Activated CD4-positive, alpha-beta T cell treated with anti-CD3 and anti-CD28 coated beads, Interleukin-2, amount 10 ng/mL, durations not matched to agents 7 days and 5 days (primary cell): Measurements from ENCODE around the gene ACADL. TPM values are rescaled to one million over a fixed set of nuclear protein-coding genes. Genes with fewer than 3 reads are reported as not detected.
A peak's percentile ranks its signal among the peaks of the same experiment; 100 is the strongest.

Experiments
- CTCF ChIA-PET: fragments of 350-600 bp; sonication (Branson Sonifier 250); formaldehyde crosslinking; loops from one replicate; lab custom pipeline; 2021; ENCODE audit warnings: antibody characterized with exemption; lab: Charles Lee
- POLR2A ChIA-PET: fragments of 350-600 bp; sonication (Branson Sonifier 250); formaldehyde crosslinking; loops from one replicate; lab custom pipeline; 2021; ENCODE audit warnings: antibody characterized with exemption; lab: Charles Lee
- DNase-seq: peaks from one replicate; pipeline ENCODE4 v3.0.0-alpha.2; 2020
- H3K27ac Mint-ChIP-seq: one replicate; pipeline ENCODE4 v1.8.0; 2021; ENCODE audit warnings: mild to moderate bottlenecking, moderate library complexity, mixed read lengths
- H3K27me3 Mint-ChIP-seq: one replicate; pipeline ENCODE4 v1.8.0; 2021; ENCODE audit warnings: mixed read lengths
- H3K36me3 Mint-ChIP-seq: one replicate; pipeline ENCODE4 v1.8.0; 2021; ENCODE audit warnings: low read depth, mixed read lengths
- H3K4me1 Mint-ChIP-seq: one replicate; pipeline ENCODE4 v1.8.0; 2021; ENCODE audit warnings: mixed read lengths
- H3K4me3 Mint-ChIP-seq: one replicate; pipeline ENCODE4 v1.8.0; 2021; ENCODE audit warnings: mild to moderate bottlenecking, moderate library complexity, mixed read lengths
- H3K9me3 Mint-ChIP-seq: one replicate; pipeline ENCODE4 v1.8.0; 2021; ENCODE audit warnings: mixed read lengths
- total RNA-seq, 2 experiments: library from RNA; stranded (reverse); gene quantifications; one replicate each; pipeline ENCODE4 v1.2.3, GENCODE V29; 2021

ACADL gene
- total RNA-seq, 2 experiments from 2014 or later = not detected

DNA sequence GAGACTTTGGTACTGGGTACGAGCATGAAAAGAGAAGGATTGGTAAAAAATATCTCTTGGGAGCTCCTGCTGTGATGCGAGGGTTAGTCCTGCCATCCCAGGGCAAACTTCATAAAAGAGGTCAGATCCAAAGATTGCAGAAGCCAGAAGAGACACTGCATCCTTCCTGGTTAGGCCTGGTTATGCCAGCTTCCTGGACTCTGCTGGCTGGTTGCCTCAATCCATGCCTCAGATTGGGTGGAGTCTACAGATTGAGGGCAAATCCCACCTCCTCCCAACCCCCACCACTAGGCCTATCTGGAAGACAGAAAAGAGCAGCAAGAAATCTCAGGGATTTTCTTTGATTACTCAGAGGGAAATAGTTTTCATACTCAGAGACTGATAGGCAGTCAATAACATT, 5.3 kb upstream of the ACADL start:
- Mint-ChIP-seq H3K4me3 (no peak overlapping the region), H3K36me3 (no peaks in the 10 kb centered on the region), H3K9me3 (no peaks in the 10 kb centered on the region), H3K27me3 (peaks cover 35% of the 10 kb centered on the region), H3K4me1 (no peaks in the 10 kb centered on the region), H3K27ac (no peak overlapping the region)
- CTCF ChIA-PET = no interaction called here
- DNase-seq = no peak
- POLR2A ChIA-PET = no interaction called here

DNA sequence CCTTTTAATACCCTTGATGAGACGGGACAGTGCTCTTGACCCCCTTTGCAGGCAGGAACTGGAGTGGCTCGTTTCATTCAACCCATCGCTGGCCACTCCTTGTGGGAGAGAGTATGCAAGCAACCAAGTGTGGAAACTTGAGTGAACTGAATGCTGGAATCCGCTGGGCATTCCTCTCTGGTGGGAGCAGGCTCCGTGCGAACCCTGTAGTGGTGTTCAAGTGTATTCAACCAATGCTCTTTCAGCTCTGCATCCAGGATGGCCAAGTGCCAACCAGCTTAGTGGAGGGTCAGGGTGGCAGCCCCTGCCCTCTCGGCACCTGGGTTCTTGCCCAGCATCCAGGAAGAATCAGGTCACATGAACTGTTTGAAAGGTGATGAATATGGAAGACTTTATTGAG, 3.3 kb upstream of the ACADL start:
- Mint-ChIP-seq H3K4me3 (no peak overlapping the region), H3K27ac (no peak overlapping the region), H3K4me1 (peaks cover 4% of the 10 kb centered on the region), H3K36me3 (no peaks in the 10 kb centered on the region), H3K9me3 (no peaks in the 10 kb centered on the region), H3K27me3 (peaks cover 42% of the 10 kb centered on the region)
- ChIA-PET CTCF (no interaction called here), POLR2A (no interaction called here)
- DNase-seq = no peak

DNA sequence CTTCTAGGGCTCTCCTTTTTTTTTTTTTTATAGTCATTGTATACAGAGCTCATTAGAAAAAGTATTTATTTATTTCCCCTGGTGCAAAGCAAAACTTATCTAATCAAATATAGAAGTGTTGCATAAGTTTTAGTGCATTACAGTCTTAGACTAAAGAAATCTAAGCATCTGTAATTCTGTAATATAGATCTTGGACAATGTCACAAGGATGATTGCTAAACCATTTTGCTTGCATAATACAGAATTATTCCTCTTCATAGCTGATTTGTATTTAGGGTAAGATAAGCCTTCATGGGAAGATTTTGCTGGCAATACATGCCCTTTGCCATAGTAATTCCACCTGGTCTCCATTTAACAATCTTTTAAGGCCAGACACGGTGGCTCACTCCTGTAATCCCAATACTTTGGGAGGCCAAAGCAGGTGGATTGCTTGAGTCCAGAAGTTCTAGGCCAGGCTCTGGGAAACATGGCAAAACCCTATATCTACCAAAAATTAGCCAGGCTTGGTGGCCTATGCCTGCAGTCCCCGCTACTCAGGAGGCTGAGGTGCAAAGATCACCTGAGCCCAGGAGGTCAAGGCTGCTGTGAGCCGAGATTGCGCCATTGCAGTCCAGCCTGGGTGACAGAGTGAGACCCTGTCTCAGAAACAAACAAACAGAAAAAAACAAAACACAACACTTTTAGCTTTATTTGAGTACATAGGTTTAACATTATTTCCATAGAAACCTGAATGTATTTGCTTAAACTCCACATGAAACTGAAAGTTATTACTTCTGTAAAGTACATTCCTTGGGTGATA, 2.2 kb upstream of the ACADL start:
- Mint-ChIP-seq H3K27ac (no peak overlapping the region), H3K9me3 (no peaks in the 10 kb centered on the region), H3K36me3 (no peaks in the 10 kb centered on the region), H3K4me3 (no peak overlapping the region), H3K27me3 (peaks cover 49% of the 10 kb centered on the region), H3K4me1 (peaks cover 4% of the 10 kb centered on the region)
- DNase-seq = no peak
- CTCF ChIA-PET = no interaction called here
- POLR2A ChIA-PET = no interaction called here

DNA sequence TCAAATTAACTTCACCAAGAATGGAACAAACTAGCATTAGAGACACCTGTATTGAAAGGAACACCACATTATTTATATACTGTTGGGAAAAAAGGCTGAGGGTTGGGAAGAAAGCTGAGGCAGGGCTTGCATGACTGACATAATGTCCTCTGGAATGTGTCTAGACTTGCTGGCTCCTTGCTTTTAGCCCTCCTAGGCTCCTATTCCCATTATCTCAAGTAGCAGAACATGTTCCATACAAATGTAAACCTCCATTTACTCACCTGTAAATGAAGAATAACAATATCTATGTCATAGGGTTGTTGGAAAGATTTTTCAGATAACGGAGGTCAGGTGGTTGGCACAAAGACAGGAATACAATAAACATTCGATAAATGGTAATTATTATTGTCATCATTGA, 976 bp upstream of the ACADL start:
- no peak overlapping the region for H3K27ac Mint-ChIP-seq
- DNase-seq = no peak
- no peaks in the 10 kb centered on the region for H3K36me3 Mint-ChIP-seq
- ChIA-PET POLR2A (no interaction called here), CTCF (no interaction called here)
- no peaks in the 10 kb centered on the region for H3K9me3 Mint-ChIP-seq
- H3K4me1 Mint-ChIP-seq = peaks cover 4% of the 10 kb centered on the region
- H3K4me3 Mint-ChIP-seq = no peak overlapping the region
- peaks cover 51% of the 10 kb centered on the region for H3K27me3 Mint-ChIP-seq

DNA sequence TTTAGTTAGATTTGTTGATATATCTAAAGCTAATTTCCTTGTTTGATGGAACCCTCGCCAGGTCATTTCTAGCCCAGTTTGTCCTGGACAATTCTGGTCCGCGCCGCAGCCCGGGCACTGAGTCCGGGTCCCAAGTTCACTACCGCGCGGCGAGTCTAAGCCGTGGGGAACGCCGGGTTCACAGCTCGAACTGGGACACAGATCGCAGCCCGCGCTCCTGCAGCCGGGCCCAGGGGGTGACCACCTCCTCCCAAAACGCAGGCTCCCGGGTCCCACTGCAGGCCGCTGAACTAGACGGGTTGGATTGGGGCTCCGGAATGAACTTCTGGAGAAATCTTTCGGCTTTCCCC, 681 bp downstream of the ACADL start:
- H3K4me3 Mint-ChIP-seq = peak overlapping the region; percentile 4
- DNase-seq = no peak

DNA sequence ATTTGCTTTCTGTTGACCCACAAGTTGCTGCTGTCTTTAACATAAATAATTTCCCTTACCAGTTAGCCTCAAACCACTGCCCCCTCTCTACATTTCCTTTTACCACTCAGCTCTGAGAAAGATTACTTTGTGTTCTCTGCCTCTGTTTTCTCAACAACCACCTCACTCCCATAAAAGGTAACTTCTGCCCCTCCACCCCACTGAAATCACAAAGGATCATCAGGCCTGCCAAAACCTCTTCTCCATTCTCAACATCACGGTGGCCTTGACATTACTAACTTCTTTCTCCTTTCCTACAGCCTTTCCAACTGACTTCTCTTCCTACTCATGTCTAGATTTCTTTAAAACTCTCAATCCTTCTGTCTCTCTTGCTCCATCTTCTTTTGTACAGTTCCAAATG, 10.1 kb downstream of the ACADL start:
- Mint-ChIP-seq H3K4me1 (no peaks in the 10 kb centered on the region), H3K27ac (no peak overlapping the region), H3K4me3 (no peak overlapping the region), H3K36me3 (no peaks in the 10 kb centered on the region), H3K9me3 (no peaks in the 10 kb centered on the region), H3K27me3 (peaks cover 5% of the 10 kb centered on the region)
- ChIA-PET POLR2A (no interaction called here), CTCF (no interaction called here)
- DNase-seq = no peak

More for the DNA sequence above, 681 bp downstream of the ACADL start:
- ChIA-PET CTCF (interaction anchor here (0.5 kb wide), 1 partner anchor 24 kb away, joined by 3 read pairs; no protein-coding TSS in a partner anchor), POLR2A (no interaction called here)
- Mint-ChIP-seq H3K4me1 (peaks cover 4% of the 10 kb centered on the region), H3K9me3 (no peaks in the 10 kb centered on the region), H3K27me3 (peaks cover 59% of the 10 kb centered on the region), H3K27ac (no peak overlapping the region), H3K36me3 (no peaks in the 10 kb centered on the region)

DNA sequence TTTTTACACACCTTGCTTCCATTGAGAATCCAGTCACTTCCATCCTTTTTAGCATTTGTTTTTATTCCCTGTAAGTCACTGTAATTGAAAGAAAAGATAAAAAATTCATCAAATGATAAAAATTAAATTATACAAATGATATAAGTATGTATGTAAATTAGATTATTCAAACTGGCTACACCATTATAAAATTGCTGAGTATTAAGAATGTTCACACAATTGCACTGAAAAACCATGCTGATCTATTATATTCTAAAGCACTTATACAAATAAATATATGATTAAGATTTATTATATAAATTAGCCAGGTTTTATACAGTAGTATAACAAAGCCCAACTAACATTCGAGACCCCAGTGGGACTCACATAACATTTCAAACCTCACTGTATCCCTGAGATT, 15.1 kb downstream of the ACADL start:
- Mint-ChIP-seq H3K27me3 (peaks cover 4% of the 10 kb centered on the region), H3K4me3 (no peak overlapping the region), H3K27ac (no peak overlapping the region), H3K36me3 (no peaks in the 10 kb centered on the region), H3K9me3 (no peaks in the 10 kb centered on the region), H3K4me1 (no peaks in the 10 kb centered on the region)
- POLR2A ChIA-PET = no interaction called here
- CTCF ChIA-PET = no interaction called here
- no peak for DNase-seq

DNA sequence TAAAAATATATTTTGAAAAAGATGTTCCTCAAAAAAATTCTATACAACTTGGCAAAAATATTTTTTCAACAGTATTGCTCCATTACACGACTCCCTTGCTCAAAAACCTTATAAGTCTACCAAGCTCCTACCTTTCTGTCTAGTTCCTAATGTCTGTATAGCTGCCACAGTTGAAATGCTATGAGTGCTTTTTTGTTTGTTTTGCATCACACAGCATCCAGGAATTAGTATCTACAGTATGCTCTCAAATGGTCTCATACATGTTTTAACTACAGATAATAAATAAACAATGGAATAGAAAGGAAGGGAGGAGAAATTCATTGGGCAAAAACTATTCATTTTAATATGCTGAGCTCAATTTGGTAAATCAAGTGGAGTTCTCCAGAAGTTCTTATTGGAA, 17.3 kb downstream of the ACADL start:
- DNase-seq = no peak
- Mint-ChIP-seq H3K4me3 (no peak overlapping the region), H3K9me3 (no peaks in the 10 kb centered on the region), H3K27me3 (peaks cover 9% of the 10 kb centered on the region), H3K36me3 (no peaks in the 10 kb centered on the region), H3K4me1 (no peaks in the 10 kb centered on the region), H3K27ac (no peak overlapping the region)
- POLR2A ChIA-PET = no interaction called here
- CTCF ChIA-PET = no interaction called here

DNA sequence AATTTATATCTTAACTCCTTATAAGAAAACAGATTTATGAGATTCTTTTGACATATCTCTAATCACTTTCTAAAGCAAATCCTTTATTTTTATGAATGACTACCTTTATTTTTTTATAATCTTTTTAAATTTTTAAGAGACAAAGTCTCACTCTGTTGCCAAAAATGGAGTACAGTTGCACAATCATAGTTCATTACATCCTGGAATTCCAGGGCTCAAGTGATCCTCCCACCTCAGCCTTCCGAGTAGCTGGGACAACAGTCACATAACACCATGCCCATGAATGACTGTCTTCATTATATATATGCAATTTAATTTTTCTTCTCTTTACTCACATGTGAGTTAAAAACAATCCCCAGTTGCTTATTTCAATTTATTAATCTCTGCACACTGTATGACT, 21.7 kb downstream of the ACADL start:
- Mint-ChIP-seq H3K27ac (no peak overlapping the region), H3K9me3 (no peaks in the 10 kb centered on the region), H3K27me3 (peaks cover 14% of the 10 kb centered on the region), H3K4me3 (no peak overlapping the region), H3K36me3 (no peaks in the 10 kb centered on the region), H3K4me1 (no peaks in the 10 kb centered on the region)
- DNase-seq = no peak
- ChIA-PET CTCF (no interaction called here), POLR2A (no interaction called here)

DNA sequence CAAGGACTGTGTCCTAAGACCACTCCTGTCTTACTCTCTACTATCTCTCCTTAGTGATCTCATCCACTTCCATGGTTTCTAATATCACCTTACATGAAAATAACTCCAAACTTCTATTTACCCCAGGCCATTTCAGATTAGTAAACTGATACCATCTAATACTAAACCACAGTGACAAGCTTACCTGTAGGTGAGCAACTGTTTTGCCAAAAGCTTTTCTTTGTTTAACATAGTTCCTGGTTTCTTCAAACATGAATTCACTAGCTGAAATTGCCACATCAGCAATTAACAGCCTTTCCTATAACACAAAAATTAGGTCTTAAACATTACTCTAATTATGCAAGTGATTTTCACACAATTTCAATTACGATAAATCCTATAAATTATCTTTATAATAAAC, 22.1 kb downstream of the ACADL start:
- H3K36me3 Mint-ChIP-seq = no peaks in the 10 kb centered on the region
- ChIA-PET CTCF (no interaction called here), POLR2A (no interaction called here)
- peaks cover 14% of the 10 kb centered on the region for H3K27me3 Mint-ChIP-seq
- H3K4me1 Mint-ChIP-seq = peaks cover 2% of the 10 kb centered on the region
- H3K27ac Mint-ChIP-seq = no peak overlapping the region
- H3K4me3 Mint-ChIP-seq = no peak overlapping the region
- DNase-seq = no peak
- no peaks in the 10 kb centered on the region for H3K9me3 Mint-ChIP-seq

DNA sequence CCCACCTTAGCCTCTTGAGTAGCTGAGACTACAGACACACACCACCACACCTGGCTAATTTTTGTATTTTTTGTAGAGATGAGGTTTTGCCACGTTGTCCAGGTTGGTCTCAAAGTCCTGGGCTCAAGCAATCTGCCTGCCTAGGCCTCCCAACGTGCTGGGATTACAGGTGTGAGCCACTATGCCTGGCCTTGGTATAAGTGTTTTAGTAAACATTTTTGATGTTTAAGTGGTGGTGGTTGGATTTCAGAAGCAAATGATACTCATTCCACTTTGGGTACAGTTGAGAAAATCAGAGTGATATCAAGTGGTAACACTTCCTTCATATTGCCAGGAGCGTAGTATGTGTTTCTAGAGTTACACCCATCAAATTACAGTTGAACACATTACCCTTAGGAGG, 25.4 kb downstream of the ACADL start:
- CTCF ChIA-PET = no interaction called here
- Mint-ChIP-seq H3K27ac (no peak overlapping the region), H3K4me1 (peaks cover 2% of the 10 kb centered on the region), H3K36me3 (no peaks in the 10 kb centered on the region), H3K9me3 (no peaks in the 10 kb centered on the region), H3K27me3 (peaks cover 17% of the 10 kb centered on the region), H3K4me3 (no peak overlapping the region)
- DNase-seq = no peak
- POLR2A ChIA-PET = no interaction called here

DNA sequence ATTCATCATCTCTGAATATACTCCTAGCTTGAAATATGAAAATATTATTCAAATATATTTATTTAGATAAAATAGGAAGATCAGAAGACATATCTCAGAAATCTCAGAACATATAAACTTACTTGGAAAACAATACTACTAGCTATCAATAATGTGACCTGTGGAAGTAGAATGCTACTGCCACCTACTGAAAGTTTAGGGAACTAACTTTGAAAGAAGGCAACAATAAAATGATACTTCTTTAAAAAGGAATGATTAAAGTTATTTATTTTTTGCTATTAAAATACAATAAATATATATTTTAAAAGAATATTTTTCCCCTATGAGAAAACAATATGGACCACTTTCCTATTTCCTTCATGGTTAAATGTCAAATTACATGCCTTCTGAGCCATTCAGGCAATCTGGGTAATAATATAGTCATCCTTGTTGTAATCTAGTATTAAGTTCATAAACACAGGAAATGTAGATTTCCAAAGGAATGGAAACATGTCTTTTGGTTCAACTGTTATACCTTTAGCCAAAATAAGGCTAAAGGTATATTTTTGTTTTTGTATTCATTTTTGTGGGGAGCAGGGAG, 26.0 kb downstream of the ACADL start:
- Mint-ChIP-seq H3K36me3 (no peaks in the 10 kb centered on the region), H3K4me3 (no peak overlapping the region), H3K9me3 (no peaks in the 10 kb centered on the region), H3K27ac (no peak overlapping the region), H3K27me3 (peaks cover 15% of the 10 kb centered on the region), H3K4me1 (peaks cover 2% of the 10 kb centered on the region)
- POLR2A ChIA-PET = no interaction called here
- peak; percentile 24 for DNase-seq
- CTCF ChIA-PET = interaction anchor here (0.8 kb wide), 2 partner anchors 13 to 263 kb away, joined by 3 read pairs; no protein-coding TSS in a partner anchor

DNA sequence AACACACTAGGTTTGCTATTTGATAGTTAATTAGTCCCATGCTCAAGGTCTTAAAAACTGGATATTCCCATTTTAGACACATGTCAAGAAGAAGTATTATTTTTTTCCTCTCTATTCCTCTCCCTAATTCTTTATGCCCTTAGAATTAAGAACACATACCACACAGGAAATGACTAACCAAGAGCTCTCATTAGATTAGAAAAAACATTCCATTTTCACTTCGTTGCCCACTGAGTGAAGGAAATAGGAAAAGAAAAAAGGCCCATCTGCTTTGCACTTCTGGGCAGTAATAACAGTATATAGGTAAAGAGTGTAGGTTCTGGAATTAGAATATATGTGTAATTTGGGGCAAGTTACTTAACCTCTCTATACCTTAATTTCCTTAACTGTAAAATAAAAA, 26.9 kb downstream of the ACADL start:
- ChIA-PET POLR2A (no interaction called here), CTCF (interaction anchor here (0.8 kb wide), 2 partner anchors 12 to 238 kb away, joined by 3 read pairs; no protein-coding TSS in a partner anchor)
- H3K4me1 Mint-ChIP-seq = peaks cover 2% of the 10 kb centered on the region
- no peak overlapping the region for H3K27ac Mint-ChIP-seq
- H3K9me3 Mint-ChIP-seq = no peaks in the 10 kb centered on the region
- no peaks in the 10 kb centered on the region for H3K36me3 Mint-ChIP-seq
- no peak overlapping the region for H3K4me3 Mint-ChIP-seq
- no peak for DNase-seq
- peaks cover 20% of the 10 kb centered on the region for H3K27me3 Mint-ChIP-seq
